UCSD-AML1 (cell line): ENCODE data around the gene CLTCL1.
"Not testable (repeated sequence)": the region's sequence is repeated elsewhere in the genome, so short reads cannot be mapped to it uniquely, and the experiment has no call there.

Source experiments
- DNase-seq: peaks from one replicate; lab custom pipeline; 2025; ENCODE audit not compliant: unreplicated experiment; lab: John Stamatoyannopoulos, UW

The CLTCL1 gene

DNA sequence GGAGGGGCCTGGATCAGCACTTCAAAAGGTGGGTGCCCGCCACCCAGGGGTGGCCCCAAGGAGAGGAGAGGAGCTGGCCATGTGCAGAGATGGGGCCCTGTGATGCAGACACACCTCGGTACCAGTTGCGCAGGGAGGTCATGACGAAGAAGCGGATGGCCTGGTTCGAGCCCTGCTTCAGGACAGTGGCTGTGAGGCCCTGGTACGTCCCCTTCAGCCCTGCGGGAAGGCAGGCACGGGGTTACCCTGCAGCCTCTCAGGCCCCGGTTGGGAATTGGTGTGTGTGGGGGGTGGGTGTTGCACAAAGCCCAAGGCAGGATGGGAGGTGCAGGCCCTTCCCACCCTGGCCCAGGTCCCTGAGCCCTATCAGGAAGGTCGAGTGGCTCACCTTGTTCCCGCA is 114.8 kb downstream of the CLTCL1 start:
- no peak for DNase-seq

DNA sequence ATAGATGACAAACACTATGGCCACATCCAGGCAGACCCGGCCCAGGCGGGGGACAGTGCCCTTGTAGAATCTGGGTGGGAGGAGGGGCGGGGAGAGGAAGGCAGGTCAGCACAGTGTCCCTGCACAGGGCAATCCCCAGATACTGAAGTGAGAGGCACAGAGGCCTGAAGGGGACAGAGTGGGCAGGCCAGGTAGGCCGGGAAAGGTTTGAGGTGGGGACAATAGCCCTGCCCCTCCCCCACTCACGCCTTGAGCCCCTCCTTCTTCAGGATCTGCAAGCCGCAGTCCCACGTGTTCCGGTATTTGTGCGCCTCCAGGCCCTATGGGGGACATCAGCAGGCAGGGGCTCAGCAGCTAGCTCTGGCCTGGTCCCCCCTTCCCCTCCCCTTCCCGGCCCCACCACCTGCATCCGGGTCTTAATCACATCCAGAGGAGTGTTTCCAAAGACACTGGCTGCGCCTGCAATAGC is 115.3 kb downstream of the CLTCL1 start:
- no peak for DNase-seq

DNA sequence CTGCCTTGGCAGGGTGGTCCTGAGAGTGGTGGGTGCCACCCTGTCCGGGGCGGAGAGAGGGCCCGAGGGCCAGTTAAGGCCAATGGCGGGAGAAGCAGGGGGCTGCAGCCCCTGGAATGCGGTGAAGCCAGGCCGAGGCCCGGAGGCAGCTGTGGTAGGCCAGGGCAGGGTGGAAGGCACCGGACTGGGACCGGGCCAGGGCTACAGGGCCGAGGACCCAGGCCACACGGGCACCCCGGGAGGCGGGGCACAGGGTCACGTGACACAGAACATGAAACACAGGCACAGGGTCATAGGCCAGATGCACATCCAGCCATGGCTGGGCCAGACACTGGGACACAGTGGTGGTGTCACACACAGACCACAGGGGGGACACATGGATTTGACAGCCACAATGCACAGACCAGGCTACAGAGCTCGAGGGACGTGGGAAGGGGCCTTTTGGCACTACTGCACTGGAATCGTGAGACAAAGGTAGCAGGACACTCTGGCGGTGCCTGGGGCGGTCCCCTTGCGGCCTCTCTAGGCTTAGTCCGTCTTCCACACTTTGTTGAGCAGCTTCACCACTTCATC is 115.8 kb downstream of the CLTCL1 start:
- no peak for DNase-seq

DNA sequence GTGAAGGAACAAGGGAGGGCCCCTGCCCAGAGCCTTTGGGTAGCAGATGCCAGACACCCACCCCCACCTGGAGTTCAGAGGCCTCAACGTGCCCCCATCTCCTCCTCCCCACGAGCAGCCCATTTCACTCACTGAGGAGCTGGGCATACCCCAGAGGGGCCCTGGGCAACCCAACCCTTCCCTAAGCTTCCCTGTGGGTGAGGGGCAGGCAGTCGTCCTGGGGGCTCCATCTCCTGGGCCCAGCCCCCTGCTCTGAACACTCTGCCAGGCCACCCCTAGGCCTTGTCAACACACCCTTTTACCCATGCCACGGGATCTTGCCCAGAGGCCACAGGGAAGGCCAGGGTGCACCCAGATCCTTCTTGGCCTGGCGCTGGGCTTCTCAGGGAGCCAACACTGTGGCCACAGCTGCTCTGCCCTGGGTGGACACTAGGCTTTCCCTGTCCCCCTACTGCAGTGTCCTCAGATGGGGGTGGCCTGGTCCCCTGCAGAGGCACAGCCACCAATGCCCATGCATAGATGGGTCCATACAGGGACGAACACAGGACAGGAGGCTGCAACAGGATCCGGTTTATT is 116.4 kb downstream of the CLTCL1 start:
- no peak for DNase-seq

DNA sequence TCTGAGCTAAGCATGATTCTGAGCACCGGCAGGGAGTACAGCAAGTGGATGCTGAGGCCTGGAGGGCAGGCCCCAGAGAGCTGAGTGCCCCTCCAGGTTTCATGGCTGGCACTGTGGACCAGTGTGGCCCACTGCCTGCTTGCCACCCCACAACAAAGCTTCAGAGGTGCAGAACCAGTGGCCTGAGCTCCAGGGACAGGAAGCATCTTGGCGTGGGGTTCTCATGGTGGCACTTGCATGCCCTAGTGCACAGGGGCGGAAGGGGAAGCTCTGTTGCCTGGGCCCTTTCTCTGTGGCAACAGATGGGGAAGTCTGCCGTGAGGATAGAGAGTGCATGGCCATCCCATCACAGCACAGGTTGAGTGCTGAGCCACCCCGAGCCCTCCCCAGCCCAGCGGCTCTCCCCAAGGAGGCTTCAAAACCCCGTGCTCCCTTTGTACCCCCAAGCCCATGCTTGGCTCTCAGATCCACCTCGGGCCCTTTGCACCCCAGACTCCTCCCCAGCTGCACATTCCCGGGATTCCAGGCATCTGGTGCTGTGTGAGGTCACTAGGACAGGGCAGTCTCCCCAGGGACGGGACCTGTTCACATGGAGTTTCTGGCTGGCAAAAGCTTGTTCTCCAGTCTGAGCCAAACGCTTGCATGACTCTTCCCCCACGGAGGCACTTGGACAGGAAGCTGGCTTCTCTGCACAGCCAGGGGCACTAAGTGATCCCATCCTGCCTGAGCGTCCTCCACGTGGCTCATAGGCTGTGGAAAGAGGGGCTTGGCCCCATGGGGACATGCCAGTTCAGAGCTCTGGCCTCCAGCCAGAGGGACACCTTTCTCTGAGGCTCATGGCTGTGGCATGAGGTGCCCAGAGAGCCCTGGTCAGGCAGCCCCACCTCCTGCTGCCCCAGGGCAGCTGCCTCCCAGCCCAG is 117.2 kb downstream of the CLTCL1 start:
- no peak for DNase-seq

DNA sequence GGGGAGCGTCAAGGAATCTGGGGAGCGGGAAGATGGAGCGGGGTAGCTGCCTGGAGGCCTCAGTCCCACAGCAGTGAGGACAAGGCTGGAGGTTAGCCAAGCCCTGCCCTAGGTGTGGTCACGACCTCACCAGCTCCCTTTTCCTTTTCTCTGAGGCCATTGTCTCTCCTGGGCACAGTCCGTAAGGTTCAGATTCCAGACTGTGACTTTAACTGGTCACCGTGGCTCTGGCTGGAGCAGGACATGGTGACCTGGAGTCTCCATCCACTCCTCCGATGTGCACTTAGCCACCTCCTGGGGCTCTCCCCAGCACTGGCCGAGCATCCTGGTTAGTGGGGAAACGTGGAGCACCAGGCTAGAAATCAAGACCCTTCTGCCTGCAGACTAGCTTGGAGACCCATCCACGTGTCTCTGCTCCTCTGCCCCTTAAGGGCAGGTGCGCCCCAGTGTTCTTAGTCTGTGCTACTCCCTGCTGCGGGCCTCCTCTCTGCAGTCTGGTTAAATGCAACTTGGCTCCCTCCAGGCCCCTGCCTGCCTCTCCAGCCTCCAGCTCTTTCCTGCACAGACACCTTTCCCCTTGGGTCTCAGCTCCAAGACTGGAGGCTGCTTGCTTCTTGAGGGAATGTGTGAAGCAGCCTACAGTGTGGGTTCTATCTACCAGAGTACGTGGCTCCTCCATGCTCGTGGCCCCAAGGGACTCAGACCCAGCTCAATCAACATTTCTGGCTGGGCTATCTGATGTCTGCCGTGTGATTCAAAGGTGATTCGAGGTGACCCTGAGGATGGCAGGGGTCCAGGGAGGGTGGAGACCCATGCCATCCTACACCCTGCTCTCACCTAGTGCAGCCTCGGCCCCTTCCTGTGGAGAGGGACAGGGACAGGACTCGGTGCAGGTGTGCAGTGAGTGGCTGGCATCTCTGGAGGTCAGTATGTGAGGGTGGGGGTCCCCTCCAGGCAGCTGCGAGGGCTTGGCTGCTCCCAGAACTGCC is 118.2 kb downstream of the CLTCL1 start:
- DNase-seq, result no peak

DNA sequence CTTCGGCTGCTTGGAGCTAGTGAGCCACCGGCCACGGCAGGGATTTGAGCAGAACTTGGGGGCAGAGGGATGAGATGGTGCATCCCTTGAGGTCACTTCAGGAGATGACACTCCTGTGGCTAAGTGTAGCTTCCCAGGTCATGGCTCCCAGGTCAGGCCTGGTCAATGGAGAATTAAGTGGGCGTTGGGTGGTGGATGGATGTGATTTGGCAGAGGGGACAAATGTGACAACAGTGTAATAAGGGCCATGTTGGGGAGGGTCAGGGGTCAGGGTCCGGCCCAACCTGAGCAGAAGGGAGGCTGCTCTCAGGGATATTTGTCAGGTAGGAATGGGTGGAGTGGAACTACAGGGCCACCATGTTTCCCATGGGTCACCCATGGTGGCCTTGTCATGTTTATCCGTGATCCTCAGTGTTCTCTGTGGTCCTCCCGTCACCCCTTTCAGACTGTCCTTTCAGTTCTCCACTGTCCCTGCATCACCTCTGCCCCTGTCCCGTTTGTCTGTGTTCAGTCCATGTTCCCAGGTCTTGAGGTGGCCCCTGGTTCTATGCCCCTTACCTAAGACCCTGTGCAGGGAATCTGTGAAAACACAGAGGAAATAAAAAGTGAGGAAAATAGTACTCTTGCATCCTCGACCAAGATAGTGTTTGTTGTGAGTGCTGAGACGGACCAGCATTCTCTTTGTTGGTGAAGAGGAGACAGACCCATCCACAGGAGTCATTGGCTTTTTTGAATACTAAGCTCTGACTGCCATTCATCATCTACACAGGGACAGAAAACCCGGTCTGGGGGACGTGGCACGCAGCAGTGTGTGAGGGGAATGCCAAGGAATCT is 119.1 kb downstream of the CLTCL1 start:
- no peak for DNase-seq

DNA sequence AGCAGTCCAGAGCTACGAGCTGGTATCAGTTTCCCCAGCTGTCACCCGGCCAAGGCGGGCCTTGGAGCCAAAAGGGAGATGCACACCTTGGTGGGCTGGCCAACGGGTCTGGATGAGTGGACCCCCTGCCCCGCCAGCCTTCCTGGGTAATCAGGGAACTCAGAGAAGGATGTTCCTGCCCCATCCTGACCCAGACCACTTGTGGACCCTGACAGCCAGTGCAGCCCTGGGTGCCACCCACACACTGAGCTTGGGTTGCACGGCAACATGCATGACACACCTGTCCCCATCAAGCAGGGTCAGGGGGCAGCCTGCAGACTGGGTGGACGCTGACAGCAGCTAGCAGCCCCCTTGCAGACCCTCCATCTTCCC is 121.6 kb downstream of the CLTCL1 start:
- DNase-seq, result no peak

DNA sequence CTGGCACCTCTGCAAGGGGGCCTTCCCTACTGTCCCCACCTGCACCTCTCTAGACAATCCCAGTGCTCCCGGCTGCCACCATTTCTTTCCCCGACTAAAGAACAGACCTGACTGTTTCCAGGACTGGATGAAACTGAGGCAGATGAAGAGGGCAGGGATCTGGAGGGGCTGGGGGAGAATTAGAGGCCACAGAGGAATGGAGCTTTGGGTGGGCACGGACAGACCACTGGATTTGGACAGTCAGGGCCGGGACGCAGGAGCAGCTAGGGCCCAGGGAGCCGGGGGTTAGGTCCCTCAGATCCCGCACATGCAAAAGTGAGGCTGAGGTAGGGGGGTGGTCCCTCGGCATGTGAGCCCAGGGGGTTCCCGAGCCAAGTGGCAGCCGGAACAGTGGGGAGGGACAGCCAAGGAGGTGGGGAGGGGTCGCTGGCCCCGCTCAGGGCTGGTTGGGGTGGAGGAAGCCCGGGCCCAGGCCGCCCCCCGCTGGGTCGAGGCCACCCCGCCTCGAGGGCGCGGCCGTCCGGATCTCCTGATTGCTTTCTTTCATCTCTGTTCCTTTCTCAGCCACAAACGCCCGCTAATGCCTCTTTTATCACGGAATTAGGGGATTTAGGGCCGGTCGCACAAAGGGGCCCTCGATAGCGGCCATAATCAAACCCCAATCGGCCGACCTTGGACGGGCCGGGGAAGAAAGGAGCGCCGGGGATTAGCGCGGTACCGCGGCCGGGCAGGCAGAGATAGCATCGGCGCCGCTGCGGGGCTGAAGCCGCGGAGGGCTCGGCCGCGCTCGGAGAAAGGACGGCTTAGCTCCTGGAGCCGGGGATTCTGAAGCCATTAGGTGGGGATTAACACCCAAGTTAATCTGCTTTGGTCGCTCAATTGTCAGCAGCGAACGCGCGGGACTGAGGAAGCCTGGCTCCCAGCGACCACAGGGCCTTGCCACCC is 122.2 kb downstream of the CLTCL1 start:
- no peak for DNase-seq

DNA sequence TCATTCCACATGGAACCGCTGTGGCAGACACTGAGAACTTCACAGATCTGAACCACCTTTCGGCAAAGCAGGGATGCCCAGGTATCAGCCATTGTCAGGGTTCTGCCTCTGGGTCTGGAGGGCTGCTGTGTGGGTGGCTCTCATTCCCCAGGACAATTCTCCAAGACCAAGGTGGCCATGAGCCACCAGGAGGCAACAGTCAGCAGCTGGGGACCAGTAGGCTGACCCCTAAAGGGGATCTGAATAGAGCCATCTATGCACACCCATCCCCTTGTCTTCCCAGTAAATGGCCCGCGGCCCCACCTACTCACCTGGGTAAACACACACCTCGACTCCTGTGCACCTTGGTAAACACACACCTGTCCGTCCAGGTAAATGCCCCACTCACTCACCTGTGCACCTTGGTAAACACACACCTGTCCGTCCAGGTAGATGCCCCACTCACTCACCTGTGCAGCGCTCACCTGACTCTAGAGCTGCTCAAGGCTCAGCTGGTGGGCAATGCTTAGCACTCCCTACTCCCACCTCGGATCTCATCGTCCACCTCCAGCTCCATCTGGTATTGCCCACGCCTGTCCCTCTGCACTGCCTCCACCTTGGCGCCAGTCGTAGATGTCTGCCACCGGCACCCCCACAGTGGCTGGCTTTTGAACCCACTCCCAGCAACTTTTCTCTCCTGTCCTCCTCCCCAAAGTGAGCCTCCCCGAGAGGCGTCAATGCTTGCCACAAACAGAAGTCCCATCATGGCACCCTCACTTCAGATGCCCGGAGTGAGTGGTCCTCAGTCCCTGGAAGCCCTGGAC is 123.2 kb downstream of the CLTCL1 start:
- no peak for DNase-seq

DNA sequence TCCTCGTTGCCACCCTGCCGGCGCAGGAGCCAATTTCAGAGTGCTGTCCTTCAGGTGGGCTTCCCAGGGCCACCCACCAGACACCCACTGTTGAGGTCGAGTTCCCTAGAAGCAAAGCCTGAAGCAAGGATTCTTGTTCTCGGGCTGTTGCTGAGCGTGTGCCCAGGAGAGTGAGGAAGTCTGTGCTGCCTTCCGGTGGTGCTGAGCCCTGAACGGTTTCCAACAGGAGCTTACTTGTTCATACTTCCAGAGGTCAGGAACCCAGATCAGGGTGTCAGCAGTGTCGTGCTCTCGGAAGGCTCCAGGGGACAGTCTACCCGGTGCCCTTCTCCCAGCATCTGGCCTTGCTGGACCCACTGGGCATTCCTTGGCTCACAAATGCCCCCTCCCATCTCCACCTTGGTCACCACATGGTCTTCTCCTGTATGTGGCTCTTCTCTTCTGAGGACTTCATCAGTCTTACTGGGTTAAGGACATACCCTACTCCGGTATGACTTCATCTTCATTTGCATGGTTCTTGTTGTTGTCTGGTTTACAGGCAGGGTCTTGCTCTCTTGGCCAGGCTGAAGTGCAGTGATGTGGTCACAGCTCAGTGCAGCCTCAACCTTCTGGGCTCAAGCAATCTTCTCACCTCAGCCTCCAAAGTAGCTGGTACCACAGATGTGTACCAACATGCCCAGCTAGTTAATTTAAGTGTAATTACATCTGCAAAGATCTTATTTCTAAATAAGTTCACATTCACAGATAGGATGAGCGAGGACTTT is 124.2 kb downstream of the CLTCL1 start:
- DNase-seq, result no peak

DNA sequence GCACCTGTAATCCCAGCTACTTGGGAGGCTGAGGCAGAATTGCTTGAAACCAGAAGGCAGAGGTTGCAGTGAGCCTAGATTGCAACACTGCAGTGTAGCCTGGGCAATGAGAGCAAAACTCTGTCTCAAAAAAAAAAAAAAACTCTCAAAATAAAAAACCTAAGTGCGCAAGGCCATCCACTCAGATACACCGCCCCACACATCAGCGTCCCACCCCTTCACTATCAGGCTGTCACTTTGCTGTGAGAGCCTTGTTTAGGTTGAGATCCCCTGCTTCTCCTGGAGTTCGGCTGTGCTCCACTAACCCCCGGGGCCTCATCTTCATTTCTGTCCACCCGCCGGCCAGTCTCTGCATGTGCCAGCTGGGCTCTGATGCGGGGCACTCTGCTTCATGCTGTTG is 125.1 kb downstream of the CLTCL1 start:
- DNase-seq, result no peak

DNA sequence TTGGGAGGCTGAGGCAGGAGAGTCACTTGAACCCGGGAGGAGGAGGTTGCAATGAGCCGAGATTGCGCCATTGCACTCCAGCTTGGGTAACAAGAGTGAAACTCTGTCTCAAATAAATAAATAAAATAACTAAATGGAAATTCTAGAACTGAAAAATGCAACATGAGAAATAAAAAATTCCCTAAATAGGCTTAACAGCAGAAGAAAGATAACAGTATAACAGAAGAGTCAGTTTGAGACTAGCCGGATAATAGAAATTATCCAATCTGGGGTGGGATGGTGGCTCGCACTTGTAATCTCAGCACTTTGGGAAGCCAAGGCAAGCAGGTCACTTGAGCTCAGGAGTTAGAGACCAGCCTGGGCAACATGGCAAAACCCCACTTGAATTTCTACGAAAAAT is 127.1 kb downstream of the CLTCL1 start:
- no peak for DNase-seq

DNA sequence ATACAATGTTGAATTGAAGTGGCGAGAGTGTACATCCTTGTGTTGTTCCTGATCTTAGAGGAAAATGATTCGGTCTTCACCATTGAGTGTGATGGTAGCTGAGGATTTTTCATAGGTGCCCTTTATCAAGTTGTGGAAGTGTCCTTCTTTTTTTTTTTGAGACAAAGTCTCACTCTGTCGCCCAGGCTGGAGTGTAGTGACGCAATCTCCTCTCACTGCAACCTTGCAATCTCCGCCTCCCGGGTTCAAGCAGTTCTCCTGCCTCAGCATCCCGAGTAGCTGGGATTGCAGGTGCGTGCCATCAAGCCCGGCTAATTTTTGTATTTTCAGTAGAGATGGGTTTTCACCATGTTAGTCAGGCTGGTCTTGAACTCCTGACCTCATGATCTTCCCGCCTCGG is 132.9 kb downstream of the CLTCL1 start:
- DNase-seq, result not testable (repeated sequence)

DNA sequence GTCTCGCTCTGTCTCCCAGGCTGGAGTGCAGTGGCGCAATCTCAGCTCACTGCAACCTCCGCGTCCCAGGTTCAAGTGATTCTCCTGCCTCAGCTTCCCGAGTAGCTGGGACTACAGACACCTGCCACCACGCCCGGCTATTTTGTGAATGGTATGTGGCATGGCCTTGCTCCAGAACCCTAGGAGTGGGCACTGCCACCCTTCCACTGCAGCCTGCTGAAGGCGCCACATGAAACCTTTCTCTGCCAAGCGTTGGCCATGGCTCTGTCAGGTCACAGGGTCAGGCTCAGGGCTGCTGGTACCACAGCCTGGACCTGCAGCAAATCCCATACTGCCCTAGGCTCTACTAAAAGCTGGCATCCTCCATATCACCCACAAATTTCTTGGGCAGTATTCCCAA is 135.4 kb downstream of the CLTCL1 start:
- not testable (repeated sequence) for DNase-seq

DNA sequence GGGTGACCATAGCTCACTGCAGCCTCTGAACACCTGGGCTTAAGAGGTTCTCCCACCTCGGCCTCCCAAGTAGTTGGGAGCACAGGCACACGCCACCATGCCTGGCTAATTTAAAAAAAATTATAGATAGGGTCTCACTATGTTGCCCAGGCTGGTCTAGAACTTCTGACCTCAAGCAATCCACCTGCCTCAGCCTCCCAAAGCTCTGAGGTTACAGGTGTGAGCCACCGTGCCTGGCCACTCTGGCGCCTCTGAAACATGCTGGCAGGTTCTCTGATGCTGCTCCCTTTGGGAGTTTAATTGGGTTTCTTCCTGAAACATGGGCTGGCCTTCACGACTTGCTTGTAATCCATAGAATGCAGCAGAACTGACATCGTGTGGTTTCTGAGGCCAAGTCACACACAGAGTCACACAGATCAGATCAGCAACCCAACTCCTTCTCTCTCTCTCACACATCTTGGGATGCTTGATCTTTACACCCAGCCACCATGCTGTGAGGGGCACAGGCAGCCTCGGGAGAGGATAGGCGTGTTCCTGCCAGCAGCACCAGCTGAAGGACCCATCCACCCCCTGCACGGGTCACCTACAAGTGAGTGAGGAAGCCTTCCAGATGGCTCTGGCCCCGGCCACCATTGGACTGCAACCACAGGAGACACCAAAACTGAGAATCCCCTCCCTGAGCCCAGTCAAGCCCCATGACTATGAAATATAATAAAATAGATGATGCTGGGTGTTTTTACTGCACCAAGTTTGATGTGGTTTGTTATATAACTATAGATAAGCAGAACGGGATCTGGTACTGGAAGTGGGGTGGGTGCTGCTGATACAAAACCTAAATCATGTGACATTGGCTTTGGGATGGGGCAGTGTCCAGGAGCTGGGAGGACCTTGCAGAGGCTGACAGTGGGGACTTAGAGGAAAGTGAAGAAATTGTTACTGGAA is 138.3 kb downstream of the CLTCL1 start:
- DNase-seq, result no peak
